HepG2 (cell line): ENCODE results near the gene AUP1. TPM values are rescaled to one million over a fixed set of nuclear protein-coding genes. Genes with fewer than 3 reads are reported as not detected.

ENCODE experiments used
- ATAC-seq: fragments of 200-7000 bp; cut with Tn5 transposase; 3 replicates; pipeline ENCODE4 v1.9.1; 2020; ENCODE audit warnings: mild to moderate bottlenecking, moderate library complexity
- BruUV-seq: library from RNA; stranded (reverse); fragments of 400-500 nt; replicated peaks from 2 replicates; lab custom pipeline; 2021; lab: Mats Ljungman, UMichigan
- CTCF ChIA-PET: fragments of 300-600 bp; formaldehyde crosslinking; extraction: SDS; loops from one replicate; lab custom pipeline; 2021; ENCODE audit warnings: low total read pairs, inconsistent platforms, low intra/inter-chr PET ratio; lab: Yijun Ruan, JAX
- POLR2A ChIA-PET: fragments of 350-600 bp; sonication (Branson Sonifier 250); formaldehyde crosslinking; loops from one replicate; lab custom pipeline; 2020; ENCODE audit warnings: antibody characterized with exemption, inconsistent platforms; lab: Yijun Ruan, JAX
- DNase-seq: peaks from one replicate; pipeline ENCODE4 v3.0.0-alpha.2; 2015; ENCODE audit warnings: low spot score
- FAIRE-seq: peaks from 3 replicates; lab custom pipeline; 2011; peaks lifted over from hg19 to GRCh38; lab: Jason Lieb, UNC
- H2AFZ ChIP-seq: one replicate; pipeline ENCODE4 v1.6.1; 2011; ENCODE audit warnings: low read length, inconsistent platforms
- H3K27ac ChIP-seq: fragments of 300-600 bp; 3 replicates; pipeline ENCODE4 v1.8.0; 2011; ENCODE audit warnings: mixed run types, mild to moderate bottlenecking, mixed read lengths, low read length, inconsistent platforms; ENCODE audit not compliant: insufficient read depth; ENCODE audit errors: extremely low read length
- H3K27me3 ChIP-seq, 2 experiments: fragments of 200-600 bp in 1 of 2; 2 replicates in 1 of 2; 3 replicates in 1 of 2; pipeline versions ENCODE4 v1.6.0 to v1.8.0; 2011; ENCODE audit warnings: low read length in 2 of 2, mild to moderate bottlenecking in 2 of 2, moderate library complexity in 2 of 2, inconsistent platforms in 1 of 2; ENCODE audit not compliant: insufficient read depth in 2 of 2, control insufficient read depth in 1 of 2
- H3K36me3 ChIP-seq, 2 experiments: fragments of 200-600 bp in 1 of 2; replicated peaks in 1 of 2; 2 replicates in 1 of 2; 3 replicates in 1 of 2; pipeline versions ENCODE4 v1.5.1 to v1.8.0; 2011; ENCODE audit warnings: low read length in 2 of 2, inconsistent platforms in 1 of 2; ENCODE audit not compliant: insufficient read depth in 2 of 2, control insufficient read depth in 1 of 2
- H3K4me1 ChIP-seq: 2 replicates; pipeline ENCODE4 v1.5.1; 2012; ENCODE audit warnings: low read length, inconsistent platforms; ENCODE audit not compliant: insufficient read depth
- H3K4me2 ChIP-seq: 2 replicates; pipeline ENCODE4 v1.6.0; 2011; ENCODE audit warnings: low read depth, low read length, inconsistent platforms
- H3K4me3 ChIP-seq, 3 experiments: fragments of 200-600 bp in 1 of 3; sonication (generic), shearing (Covaris generic) in 1 of 3; replicated peaks in 1 of 3; 2 replicates each; pipeline ENCODE4 v1.5.1; 2011 to 2016; ENCODE audit warnings: low read length in 3 of 3, inconsistent platforms in 2 of 3, low read depth in 2 of 3, mild to moderate bottlenecking in 2 of 3, control low read depth in 1 of 3, mixed read lengths in 1 of 3; ENCODE audit not compliant: insufficient read depth in 1 of 3
- H3K79me2 ChIP-seq: one replicate; pipeline ENCODE4 v1.6.1; 2011; ENCODE audit warnings: low read length, inconsistent platforms; ENCODE audit not compliant: insufficient read depth
- H3K9ac ChIP-seq: 2 replicates; pipeline ENCODE4 v1.6.0; 2011; ENCODE audit warnings: mild to moderate bottlenecking, low read depth, low read length, inconsistent platforms; ENCODE audit not compliant: insufficient read depth
- H3K9me3 ChIP-seq: 2 replicates; pipeline ENCODE4 v1.5.1; 2012; ENCODE audit warnings: mild to moderate bottlenecking, low read length
- H4K20me1 ChIP-seq: 2 replicates; pipeline ENCODE4 v1.6.0; 2011; ENCODE audit warnings: inconsistent platforms, mild to moderate bottlenecking, low read length, moderate library complexity; ENCODE audit not compliant: insufficient read depth
- ARNT ChIP-seq: fragments of 450-650 bp; IDR thresholded peaks from 2 replicates; pipeline ENCODE4 v1.6.1; 2017
- CCDC6 ChIP-seq: sonication (generic); formaldehyde crosslinking; IDR thresholded peaks from 2 replicates; pipeline ENCODE4 v1.8.1; 2022; ENCODE audit warnings: mild to moderate bottlenecking, missing genetic modification reagents, moderate library complexity
- FLYWCH1 ChIP-seq: sonication (generic); formaldehyde crosslinking; IDR thresholded peaks from 2 replicates; pipeline ENCODE4 v1.8.1; 2023; ENCODE audit warnings: mild to moderate bottlenecking, missing genetic modification reagents
- HMGXB4 ChIP-seq, 2 experiments: sonication (generic) in 1 of 2; formaldehyde crosslinking in 1 of 2; IDR thresholded peaks; 2 replicates each; pipeline versions ENCODE4 v1.4.0 to v1.6.1; 2018 to 2020; ENCODE audit warnings: missing genetic modification reagents in 2 of 2, borderline replicate concordance in 1 of 2, low read depth in 1 of 2, mild to moderate bottlenecking in 1 of 2, missing biosample characterization in 1 of 2
- MAFF ChIP-seq: IDR thresholded peaks from 2 replicates; pipeline ENCODE4 v1.6.1; 2011; ENCODE audit warnings: low read depth, low read length, improper control_type of control experiment
- NFRKB ChIP-seq: fragments of 450-650 bp; IDR thresholded peaks from 2 replicates; pipeline ENCODE4 v1.6.1; 2017
- RBFOX2 ChIP-seq: fragments of 200-400 bp; formaldehyde crosslinking; IDR thresholded peaks from 2 replicates; pipeline ENCODE4 v1.6.1; 2017; ENCODE audit warnings: low read depth, mild to moderate bottlenecking, low read length
- RBM22 ChIP-seq: fragments of 200-400 bp; formaldehyde crosslinking; optimal IDR thresholded peaks from 2 replicates; pipeline ENCODE3; 2017; ENCODE audit warnings: mild to moderate bottlenecking, low read length, moderate library complexity
- ZBTB25 ChIP-seq: IDR thresholded peaks from 2 replicates; pipeline ENCODE4 v1.6.1; 2018; ENCODE audit warnings: missing genetic modification reagents
- ZBTB26 ChIP-seq: IDR thresholded peaks from 2 replicates; pipeline ENCODE4 v1.6.1; 2016; ENCODE audit warnings: missing compliant biosample characterization, missing genetic modification reagents, borderline replicate concordance
- ZFX ChIP-seq: sonication (generic); formaldehyde crosslinking; IDR thresholded peaks from 2 replicates; pipeline ENCODE4 v1.4.0; 2020; ENCODE audit warnings: mild to moderate bottlenecking, low read depth, missing genetic modification reagents, moderate library complexity
- ZXDC ChIP-seq: sonication (generic); formaldehyde crosslinking; IDR thresholded peaks from 2 replicates; pipeline ENCODE4 v1.5.0; 2020; ENCODE audit warnings: mild to moderate bottlenecking, missing genetic modification reagents
- WGBS: methylation state at CpG from one replicate; pipeline ENCODE4 v1.1.6; 2017; ENCODE audit warnings: low lambda C conversion rate; 5-methylcytosine and 5-hydroxymethylcytosine counted together
- in situ Hi-C: cut with HindIII; loops from 2 replicates; pipeline ENCODE4 v1.10.0; 2017; ENCODE audit warnings: low pct_unique_long_range_greater_than_20kb; ENCODE audit not compliant: extremely low pct_ligation_motif_present
- intact Hi-C: fragments of 100-400 bp; cut with micrococcal nuclease; formaldehyde crosslinking; loops from one replicate; pipeline ENCODE4 v1.10.0; 2022; ENCODE audit not compliant: unreplicated experiment
- polyA plus RNA-seq, 8 experiments: library from polyadenylated mRNA; depleted of rRNA in 3 of 8; stranded (reverse) in 7 of 8; unstranded in 1 of 8; fragments of >200 nt; fragmentation: Illumina TruSeq in 4 of 8; extraction: Trizol in 4 of 8; gene quantifications; 2 replicates each; pipeline versions ENCODE4 v1.2.1 to v1.2.3, GENCODE V29; 2011 to 2016; ENCODE audit warnings: low read depth in 4 of 8, missing spikeins in 1 of 8, mixed read lengths in 1 of 8; ENCODE audit not compliant: insufficient read depth in 1 of 8
- total RNA-seq, 5 experiments: library from RNA; depleted of rRNA; stranded (reverse); fragments of >200 nt; fragmentation: Illumina TruSeq; extraction: Trizol; gene quantifications; 2 replicates each; pipeline ENCODE4 v1.2.3, GENCODE V29; 2016; ENCODE audit warnings: low read depth in 1 of 5
- TF ChIP-seq, protein P1 (sequence below): conservative IDR thresholded peaks from 2 replicates; pipeline ENCODE4 v1.6.1; 2018; ENCODE audit warnings: missing genetic modification reagents
- TF ChIP-seq, protein P2 (sequence below): sonication (generic); formaldehyde crosslinking; IDR thresholded peaks from 2 replicates; pipeline ENCODE4 v1.4.0; 2020; ENCODE audit warnings: mild to moderate bottlenecking, missing genetic modification reagents

The AUP1 gene
- total and polyA plus RNA-seq, 2 of the 13 experiments (the other 11 are each of a cell fraction or from before 2014, with no cell fraction given), result 174 to 267 TPM

DNA sequence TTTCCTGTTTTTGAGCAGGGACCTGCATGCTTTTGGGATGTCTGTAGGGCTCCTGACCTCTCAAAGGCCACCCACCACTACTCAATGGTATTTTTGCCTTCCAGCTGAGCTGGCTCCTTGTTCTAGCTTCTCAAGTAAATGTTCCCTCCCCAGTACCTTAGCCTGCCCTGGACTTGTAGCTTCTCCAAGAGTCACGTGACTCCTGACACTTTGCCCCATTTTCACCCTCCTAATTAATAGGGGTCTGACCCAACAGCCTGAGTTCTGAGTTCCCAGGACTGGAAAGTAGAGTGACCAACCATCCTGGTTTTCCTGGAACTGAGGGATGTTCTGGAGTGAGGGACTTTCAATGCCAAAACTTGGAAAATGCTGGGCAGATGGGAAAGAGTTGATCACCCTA is 34.1 kb downstream of the AUP1 start:
- H3K4me1 ChIP-seq, result peaks cover 67% of the 10 kb centered on the region

More for the DNA sequence above, 34.1 kb downstream of the AUP1 start:
- 96% methylated on average over 1 of the region's 1 CpG for WGBS
- ATAC-seq, result no peak
- Histone ChIP-seq H3K27ac (peak overlapping the region; percentile 70), H4K20me1 (no peaks in the 10 kb centered on the region), H2AFZ (no peak overlapping the region), H3K27me3 (no peaks in the 10 kb centered on the region), H3K79me2 (peaks cover 3% of the 10 kb centered on the region), H3K9ac (no peak overlapping the region), H3K9me3 (no peaks in the 10 kb centered on the region), H3K4me2 (no peak overlapping the region), H3K36me3 (peaks cover 26 to 39% of the 10 kb centered on the region in 2 experiments), H3K4me3 (no peak overlapping the region)
- ChIA-PET POLR2A (interaction anchor here (0.9 to 16.5 kb wide), 4 partner anchors 11 to 37 kb away, joined by 3 to 795 read pairs (median 42); partner anchors contain the start of genes CCDC142, DQX1, MRPL53 and PCGF1), CTCF (no interaction called here)
- BruUV-seq, result no TSS peak
- no peak for DNase-seq
- intact Hi-C loops, result loop anchor here (10.0 kb wide), 1 partner anchor 1801 kb away; no protein-coding TSS in a partner anchor
- TF ChIP-seq, protein P1, sequence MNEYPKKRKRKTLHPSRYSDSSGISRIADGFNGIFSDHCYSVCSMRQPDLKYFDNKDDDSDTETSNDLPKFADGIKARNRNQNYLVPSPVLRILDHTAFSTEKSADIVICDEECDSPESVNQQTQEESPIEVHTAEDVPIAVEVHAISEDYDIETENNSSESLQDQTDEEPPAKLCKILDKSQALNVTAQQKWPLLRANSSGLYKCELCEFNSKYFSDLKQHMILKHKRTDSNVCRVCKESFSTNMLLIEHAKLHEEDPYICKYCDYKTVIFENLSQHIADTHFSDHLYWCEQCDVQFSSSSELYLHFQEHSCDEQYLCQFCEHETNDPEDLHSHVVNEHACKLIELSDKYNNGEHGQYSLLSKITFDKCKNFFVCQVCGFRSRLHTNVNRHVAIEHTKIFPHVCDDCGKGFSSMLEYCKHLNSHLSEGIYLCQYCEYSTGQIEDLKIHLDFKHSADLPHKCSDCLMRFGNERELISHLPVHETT, result no peak
- TF ChIP-seq NFRKB (no peak), ZXDC (CRISPR knock-in tag) (no peak), ARNT (no peak), RBM22 (peak; percentile 2), FLYWCH1 (no peak), MAFF (no peak), ZBTB25 (CRISPR knock-in tag) (no peak), ZBTB26 (CRISPR knock-in tag) (no peak), CCDC6 (CRISPR knock-in tag) (no peak), RBFOX2 (peak; percentile 39; the same call in 1 of the 2 replicates), HMGXB4 (CRISPR knock-in tag; IDR thresholded peaks at IDR 0.05; ENCODE audit: borderline replicate concordance in 1 of 2, low read depth in 1 of 2) (no peak), ZFX (CRISPR knock-in tag) (no peak)
- TF ChIP-seq, protein P2, sequence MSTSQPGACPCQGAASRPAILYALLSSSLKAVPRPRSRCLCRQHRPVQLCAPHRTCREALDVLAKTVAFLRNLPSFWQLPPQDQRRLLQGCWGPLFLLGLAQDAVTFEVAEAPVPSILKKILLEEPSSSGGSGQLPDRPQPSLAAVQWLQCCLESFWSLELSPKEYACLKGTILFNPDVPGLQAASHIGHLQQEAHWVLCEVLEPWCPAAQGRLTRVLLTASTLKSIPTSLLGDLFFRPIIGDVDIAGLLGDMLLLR (CRISPR knock-in tag), result no peak
- in situ Hi-C loops, result no loop called here
- FAIRE-seq, result no peak
